Astrocyte of the spinal cord (primary cell): Measurements from ENCODE around the gene ULK4.
A peak's percentile ranks its signal among the peaks of the same experiment; 100 is the strongest.
"Not testable (repeated sequence)": the region's sequence is repeated elsewhere in the genome, so short reads cannot be mapped to it uniquely, and the experiment has no call there.

ENCODE experiments used
- DNase-seq: peaks from one replicate; pipeline ENCODE4 v3.0.0; 2011; ENCODE audit warnings: low read depth, low spot score
- H3K4me3 ChIP-seq: 2 replicates; pipeline ENCODE4 v1.5.1; 2011; ENCODE audit warnings: low read depth, mild to moderate bottlenecking, low read length, moderate library complexity
- CTCF ChIP-seq: IDR thresholded peaks from 2 replicates; pipeline ENCODE4 v1.5.1; 2012; ENCODE audit warnings: low read depth, mild to moderate bottlenecking, low read length, inconsistent platforms
- in situ Hi-C: cut with HindIII; loops from 2 replicates; pipeline ENCODE4 v1.10.0; 2017; ENCODE audit warnings: low sequenced_read_pairs

Gene ULK4

GRCh38 chr3:41288785-41289184 is 673.1 kb downstream of the ULK4 start:
- no peak overlapping the region for H3K4me3 ChIP-seq
- TF ChIP-seq CTCF = no peak
- no peak for DNase-seq
- in situ Hi-C loops = no loop called here

GRCh38 chr3:41286305-41286704 is 675.6 kb downstream of the ULK4 start:
- no peak overlapping the region for H3K4me3 ChIP-seq
- DNase-seq = no peak
- in situ Hi-C loops = no loop called here
- peak; percentile 3 for TF ChIP-seq CTCF

GRCh38 chr3:41284934-41285333 is 677.0 kb downstream of the ULK4 start:
- DNase-seq, H3K4me3 ChIP-seq, in situ Hi-C loops: not testable (repeated sequence)

- H3K4me3 ChIP-seq = no peak overlapping the region
- in situ Hi-C loops = no loop called here
- no peak for DNase-seq
- no peak for TF ChIP-seq CTCF
Measured at GRCh38 chr3:41277790-41278465, 684.0 kb downstream of the ULK4 start.

GRCh38 chr3:41276191-41276590 is 685.7 kb downstream of the ULK4 start:
- DNase-seq = no peak
- in situ Hi-C loops = no loop called here
- no peak overlapping the region for H3K4me3 ChIP-seq
- no peak for TF ChIP-seq CTCF

- DNase-seq = peak; percentile 63
- no peak for TF ChIP-seq CTCF
- no peak overlapping the region for H3K4me3 ChIP-seq
- in situ Hi-C loops = no loop called here
Measured at GRCh38 chr3:41274944-41275668, 686.8 kb downstream of the ULK4 start.

GRCh38 chr3:41272667-41273066 is 689.2 kb downstream of the ULK4 start:
- TF ChIP-seq CTCF = no peak
- no peak for DNase-seq
- in situ Hi-C loops = no loop called here
- no peak overlapping the region for H3K4me3 ChIP-seq
